Activated CD8-positive, alpha-beta memory T cell treated with anti-CD3 and anti-CD28 coated beads, Interleukin-2, amount 50 U/mL, for 24 hours (primary cell): ENCODE results near the gene SMARCA4.
"Not testable (repeated sequence)": the region's sequence is repeated elsewhere in the genome, so short reads cannot be mapped to it uniquely, and the experiment has no call there.

ENCODE experiments used
- DNase-seq: peaks from one replicate; pipeline ENCODE4 v3.0.0-alpha.2; 2020; ENCODE audit errors: extremely low read depth

SMARCA4 gene

GRCh38 chr19:10928563-10929401 lies 32.0 kb upstream of the SMARCA4 start, which contains the start of the genes TIMM29 and YIPF2:
Gene TIMM29, plus strand, starts transcription at chr19:10928811. Its CDS starts 12 bp downstream, at chr19:10928823.
Gene YIPF2, minus strand, starts transcription at chr19:10928639. Its CDS starts 229 bp downstream, at chr19:10928410.
- peak; percentile 93 for DNase-seq

GRCh38 chr19:10929402-10929794 lies 31.4 kb upstream of the SMARCA4 start:
- DNase-seq: no peak

- DNase-seq: no peak
Observed at GRCh38 chr19:10935371-10936059, 25.3 kb upstream of the SMARCA4 start.

- no peak for DNase-seq
Observed at GRCh38 chr19:10936661-10937084, 24.2 kb upstream of the SMARCA4 start.

GRCh38 chr19:10941649-10942048 lies 19.2 kb upstream of the SMARCA4 start:
- not testable (repeated sequence) for DNase-seq

- DNase-seq: not testable (repeated sequence)
Observed at GRCh38 chr19:10943412-10943811, 17.4 kb upstream of the SMARCA4 start.

GRCh38 chr19:10945264-10945663 lies 15.6 kb upstream of the SMARCA4 start:
- no peak for DNase-seq

GRCh38 chr19:10946958-10947657 lies 13.7 kb upstream of the SMARCA4 start:
- DNase-seq: no peak

- DNase-seq: no peak
Observed at GRCh38 chr19:10952809-10953208, 8.0 kb upstream of the SMARCA4 start.

- not testable (repeated sequence) for DNase-seq
Observed at GRCh38 chr19:10959277-10959968, 1.4 kb upstream of the SMARCA4 start.

- DNase-seq: no peak
Observed at GRCh38 chr19:10961073-10961860, 437 bp downstream of the SMARCA4 start.

- DNase-seq: no peak
Observed at GRCh38 chr19:10962863-10963262, 2.0 kb downstream of the SMARCA4 start.

GRCh38 chr19:10963865-10964264 lies 3.0 kb downstream of the SMARCA4 start:
- DNase-seq: no peak

- DNase-seq: no peak
Observed at GRCh38 chr19:10964903-10965302, 4.1 kb downstream of the SMARCA4 start.

GRCh38 chr19:10965398-10965797 lies 4.6 kb downstream of the SMARCA4 start:
- no peak for DNase-seq

- DNase-seq: no peak
Observed at GRCh38 chr19:10966809-10967208, 6.0 kb downstream of the SMARCA4 start.

GRCh38 chr19:10968527-10969135 lies 7.8 kb downstream of the SMARCA4 start:
- DNase-seq: no peak

- DNase-seq: no peak
Observed at GRCh38 chr19:10971107-10971726, 10.4 kb downstream of the SMARCA4 start.

- DNase-seq: no peak
Observed at GRCh38 chr19:10975374-10976130, 14.7 kb downstream of the SMARCA4 start.
